SK-N-SH (cell line): ENCODE results near the gene ARID4A. TPM values are rescaled to one million over a fixed set of nuclear protein-coding genes. Genes with fewer than 3 reads are reported as not detected.

Experiments
- EP300 ChIP-seq, 2 experiments: IDR thresholded peaks; 2 replicates each; pipeline versions ENCODE4 v1.4.0 to v1.6.1; 2012; ENCODE audit warnings: borderline replicate concordance in 1 of 2, low read depth in 1 of 2, low read length in 1 of 2
- FOSL2 ChIP-seq: IDR thresholded peaks from 2 replicates; pipeline ENCODE4 v1.4.0; 2012; ENCODE audit warnings: low read depth, mild to moderate bottlenecking, moderate library complexity, borderline replicate concordance
- FOXM1 ChIP-seq: IDR thresholded peaks from 2 replicates; pipeline ENCODE4 v1.4.0; 2012; ENCODE audit warnings: low read depth, mild to moderate bottlenecking
- IRF3 ChIP-seq: fragments of 150-350 bp; IDR thresholded peaks from 2 replicates; pipeline ENCODE4 v1.6.1; 2016; ENCODE audit warnings: mild to moderate bottlenecking, low read depth, low read length
- MXI1 ChIP-seq: IDR thresholded peaks from 2 replicates; pipeline ENCODE4 v1.6.1; 2012; ENCODE audit warnings: mild to moderate bottlenecking, low read depth, low read length, improper control_type of control experiment
- PBX3 ChIP-seq: IDR thresholded peaks from 2 replicates; pipeline ENCODE4; 2012
- RFX5 ChIP-seq: IDR thresholded peaks from 2 replicates; pipeline ENCODE4 v1.6.1; 2012; ENCODE audit warnings: mild to moderate bottlenecking, improper control_type of control experiment, low read length
- RXRA ChIP-seq: IDR thresholded peaks from 2 replicates; pipeline ENCODE4 v1.4.0; 2012; ENCODE audit warnings: low read depth, mild to moderate bottlenecking, borderline replicate concordance
- SIN3A ChIP-seq: IDR thresholded peaks from 2 replicates; pipeline ENCODE4 v1.6.1; 2012; ENCODE audit warnings: low read depth, mild to moderate bottlenecking, low read length, moderate library complexity, borderline replicate concordance
- TAF1 ChIP-seq: IDR thresholded peaks from 2 replicates; pipeline ENCODE4 v1.6.1; 2012; ENCODE audit warnings: low read depth, mild to moderate bottlenecking, low read length, moderate library complexity, borderline replicate concordance
- TEAD4 ChIP-seq: IDR thresholded peaks from 2 replicates; pipeline ENCODE4 v1.4.0; 2012; ENCODE audit warnings: mild to moderate bottlenecking, borderline replicate concordance; ENCODE audit not compliant: insufficient read depth
- USF1 ChIP-seq: IDR thresholded peaks from 2 replicates; pipeline ENCODE4 v1.4.0; 2012; ENCODE audit warnings: low read depth, borderline replicate concordance
- USF2 ChIP-seq: fragments of 150-350 bp; IDR thresholded peaks from 2 replicates; pipeline ENCODE4 v1.6.1; 2017; ENCODE audit warnings: antibody characterized with exemption, low read length, low read depth, borderline replicate concordance
- YY1 ChIP-seq: IDR thresholded peaks from 2 replicates; pipeline ENCODE4 v1.4.0; 2012; ENCODE audit warnings: low read depth, mild to moderate bottlenecking
- polyA plus RNA-seq, 3 experiments: library from polyadenylated mRNA; depleted of rRNA; stranded (reverse); fragments of >200 nt; gene quantifications; 2 replicates each; pipeline ENCODE4 v1.2.3, GENCODE V29; 2012

The ARID4A gene
- polyA plus RNA-seq, 1 of the 3 experiments (the other 2 are of a cell fraction): 4.6 TPM

GRCh38 chr14:58297762-58298476 lies 436 bp upstream of the ARID4A start (continued):
- TF ChIP-seq USF2 (no peak), TAF1 (peak; percentile 61; the same call in 1 of the 2 replicates), IRF3 (peak; percentile 100), SIN3A (0 out of 2 replicates have a peak, but pooled peaks have one; percentile 23), MXI1 (no peak; the same call in 1 of the 2 replicates), RFX5 (peak; percentile 83), TEAD4 (no peak), USF1 (no peak), FOSL2 (no peak), EP300 (IDR thresholded peaks at IDR 0.05; ENCODE audit: borderline replicate concordance in 1 of 2, low read depth in 1 of 2, low read length in 1 of 2) (peak; percentile 12 to 27; a peak in 1 of 4 replicates), RXRA (no peak), PBX3 (peak; percentile 97), FOXM1 (peak; percentile 37; the same call in 1 of the 2 replicates), YY1 (peak; percentile 95)
- TF ChIP-seq, all 33 proteins: peak for 17
